T-helper 1 cell treated with Interleukin-12 subunit alpha and Interleukin-12 subunit beta and Interleukin-4 antibody, amounts not matched to agents 30 ng/mL and 1 ng/mL, for 36 hours (primary cell): Measurements from ENCODE around the gene HDAC4. TPM values are rescaled to one million over a fixed set of nuclear protein-coding genes. Genes with fewer than 3 reads are reported as not detected.

Experiments
- intact Hi-C: fragments of 100-400 bp; cut with micrococcal nuclease; formaldehyde crosslinking; loops from one replicate; pipeline ENCODE4 v1.15.1; 2024
- total RNA-seq: library from RNA; stranded (reverse); gene quantifications from 2 replicates; pipeline ENCODE4 v1.2.3, GENCODE V29; 2022

Gene HDAC4
- total RNA-seq, 1 donor from 2014 or later = 82.1 TPM

DNA sequence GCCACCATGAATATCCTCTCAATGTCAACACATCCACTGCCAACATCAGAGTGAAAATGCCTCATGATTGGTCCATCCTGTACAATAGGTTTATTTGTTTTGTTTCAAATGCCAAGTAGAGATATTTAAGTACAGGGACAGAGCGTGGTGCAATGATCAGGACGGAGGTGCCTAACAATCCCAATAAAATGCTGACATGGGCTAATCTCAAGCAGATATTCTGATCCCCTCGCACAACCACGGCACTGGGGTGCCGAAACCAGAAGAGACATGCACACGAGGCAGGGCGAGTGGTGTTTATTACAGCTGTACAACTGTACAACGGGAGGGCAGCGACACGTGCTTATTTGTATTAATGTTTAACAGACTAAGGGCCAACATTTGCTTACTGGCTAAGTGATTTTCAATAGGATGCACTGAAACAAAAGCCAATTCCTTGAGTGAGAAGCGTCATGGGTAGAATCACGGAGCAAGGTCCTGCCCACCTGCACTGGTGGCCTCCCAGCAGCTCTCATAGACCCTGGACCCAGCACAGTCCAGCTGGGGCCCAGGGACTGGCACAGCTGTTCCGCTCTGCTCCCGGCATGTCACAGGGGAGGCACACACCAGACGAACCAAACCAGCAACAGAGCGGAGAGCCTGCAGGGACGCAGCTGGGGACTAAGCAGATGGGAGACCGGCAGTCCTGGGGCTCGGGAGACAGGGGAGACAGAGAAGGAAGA lies 101.4 kb downstream of the HDAC4 start:
- intact Hi-C loops = loop anchor here (5.0 kb wide), 1 partner anchor 42 kb away; no protein-coding TSS in a partner anchor

DNA sequence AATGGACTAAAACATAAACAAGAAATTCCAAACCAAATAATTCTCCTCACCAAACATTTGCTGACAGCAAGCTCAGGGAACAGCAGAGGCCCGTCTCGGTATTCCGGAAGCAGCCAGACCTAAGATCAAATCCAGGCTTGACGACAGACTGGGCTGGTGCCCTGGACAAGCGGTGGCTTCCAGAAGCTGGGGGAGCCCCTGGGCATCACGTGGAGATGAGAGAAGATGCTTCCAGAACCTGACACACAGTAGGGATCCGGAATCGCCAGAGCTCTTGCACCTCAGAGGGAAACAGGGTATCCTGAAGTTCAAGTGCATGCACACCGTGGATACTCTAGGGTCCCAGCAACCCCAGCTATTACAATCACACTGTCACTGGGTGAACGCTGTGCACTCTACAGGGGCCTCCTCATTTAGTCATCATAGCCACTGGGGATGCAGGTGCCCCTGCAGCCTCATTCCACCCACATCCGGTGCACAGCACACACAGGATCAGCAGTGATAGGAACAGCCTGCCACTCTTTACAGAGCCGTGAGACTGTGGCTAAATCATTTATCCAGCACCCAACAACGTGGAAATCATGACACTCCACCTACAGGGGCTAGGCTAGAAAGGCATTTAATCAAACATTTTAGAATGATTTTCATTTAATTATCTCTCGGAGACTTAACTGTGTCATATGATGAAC lies 102.6 kb downstream of the HDAC4 start:
- intact Hi-C loops = loop anchor here (1.0 to 5.0 kb wide), 9 partner anchors 9 to 103 kb away; partner anchors contain the start of gene HDAC4

DNA sequence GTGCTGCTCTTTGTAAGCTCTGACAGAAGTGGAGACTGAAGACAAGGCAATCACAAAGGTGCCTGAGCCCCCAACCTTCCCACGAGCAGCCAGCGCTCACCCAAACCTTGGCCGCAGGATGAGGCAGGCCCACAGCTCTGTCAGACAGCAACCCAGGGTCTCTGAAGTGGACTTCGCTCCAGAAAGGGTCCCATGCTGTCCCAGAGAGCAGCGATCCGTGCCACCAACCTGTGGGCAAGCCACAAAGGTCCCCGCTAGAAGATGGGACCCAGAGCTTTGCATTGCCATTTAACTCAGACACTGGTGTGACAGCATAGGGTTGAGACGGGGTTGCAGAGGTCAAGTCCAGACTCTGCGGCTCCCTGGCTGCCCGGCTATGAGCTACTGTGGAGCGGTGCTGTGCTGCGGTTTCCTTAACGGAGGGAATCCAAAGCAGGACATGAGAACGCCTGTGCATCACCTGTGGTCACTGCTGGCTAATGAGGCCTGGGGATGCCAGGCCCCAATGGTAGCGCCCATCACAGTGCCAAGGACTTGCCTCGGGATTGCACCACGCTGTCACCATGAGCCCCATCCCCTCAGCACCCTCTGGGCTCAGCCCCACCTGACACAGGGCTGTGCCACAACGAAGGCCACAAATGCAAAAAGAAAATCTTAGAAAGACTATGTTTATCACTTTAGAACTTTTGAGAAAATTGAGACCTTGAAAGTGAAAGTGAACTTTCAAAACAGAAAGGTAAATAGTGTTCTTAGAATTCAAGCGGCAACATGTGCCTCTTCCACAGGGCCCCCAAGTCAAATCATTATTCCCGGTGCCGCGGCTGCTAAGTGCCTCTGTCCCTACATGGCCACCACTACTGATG lies 103.4 kb downstream of the HDAC4 start:
- intact Hi-C loops = loop anchor here (1.0 to 5.0 kb wide), 9 partner anchors 8 to 104 kb away; partner anchors contain the start of gene HDAC4

DNA sequence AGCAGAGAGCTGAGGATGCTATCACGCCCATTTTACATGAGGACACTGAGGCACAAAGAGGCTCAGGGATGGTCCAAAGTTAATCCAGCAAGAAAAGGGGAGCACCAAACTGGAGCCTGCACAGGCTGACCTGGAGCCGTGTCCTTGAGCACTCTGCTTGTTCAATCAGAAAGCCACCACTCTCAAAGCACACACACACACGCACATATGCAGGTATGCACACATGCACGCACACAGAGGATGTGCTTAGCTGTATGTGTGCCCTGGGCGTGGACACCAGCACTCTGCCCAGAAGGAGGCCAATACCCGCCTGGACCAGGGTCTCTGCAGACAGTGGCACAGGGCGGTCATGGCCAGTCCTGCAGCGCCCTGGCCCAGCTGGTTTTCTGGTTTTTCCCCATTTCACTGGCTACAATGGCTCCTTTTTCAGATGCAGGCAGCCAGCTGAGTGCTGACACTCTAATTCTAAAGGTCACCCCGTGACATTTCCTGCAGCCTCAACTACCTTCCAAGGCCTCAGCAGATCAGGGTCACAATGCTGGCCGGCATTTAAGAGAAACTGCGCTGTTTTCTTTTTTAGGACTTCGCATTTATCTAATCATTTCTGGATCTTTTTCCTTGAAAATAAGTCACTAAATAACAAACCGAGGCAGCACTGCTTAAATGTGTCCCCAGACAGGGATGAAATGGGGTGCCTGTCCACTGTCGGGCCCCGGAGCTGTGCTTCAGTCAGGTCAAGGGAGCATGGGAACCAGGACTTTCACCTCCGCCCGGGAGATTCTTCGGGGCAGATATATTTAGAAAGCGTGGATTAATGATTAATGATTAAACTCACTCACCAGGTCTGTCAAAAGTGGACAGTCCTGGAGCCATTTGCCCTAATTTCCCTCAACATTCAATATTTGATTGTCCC lies 104.5 kb downstream of the HDAC4 start:
- intact Hi-C loops = loop anchor here (5.0 kb wide), 1 partner anchor 39 kb away; no protein-coding TSS in a partner anchor

- intact Hi-C loops = loop anchor here (5.0 kb wide), 1 partner anchor 38 kb away; no protein-coding TSS in a partner anchor
Observed at GRCh38 chr2:239295377-239296019, 105.3 kb downstream of the HDAC4 start.

DNA sequence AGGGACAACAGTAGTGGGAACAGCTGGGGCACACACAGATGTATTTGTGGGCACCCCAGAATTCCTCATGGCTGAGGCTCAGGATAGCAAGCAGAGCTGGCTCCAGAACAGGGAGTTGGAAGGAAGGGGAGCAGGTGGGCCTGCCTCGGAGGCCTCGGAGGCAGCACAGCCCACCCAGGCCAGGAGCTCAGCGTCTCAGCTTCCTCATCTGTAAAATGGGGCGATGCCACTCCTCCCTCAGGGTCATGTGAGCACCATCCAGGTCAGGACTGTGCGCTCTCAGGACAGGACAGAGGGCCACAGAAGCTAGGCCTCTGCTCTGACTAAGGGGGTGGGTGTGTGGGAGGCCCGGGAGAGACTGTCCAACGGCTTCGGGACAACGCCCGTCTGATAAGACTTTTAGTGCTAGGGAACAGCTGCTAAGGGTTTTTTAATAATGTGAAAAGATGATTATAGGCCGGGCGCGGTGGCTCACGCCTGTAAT lies 106.2 kb downstream of the HDAC4 start:
- intact Hi-C loops = loop anchor here (1.0 to 5.0 kb wide), 2 partner anchors 37 to 87 kb away; no protein-coding TSS in a partner anchor

- intact Hi-C loops = loop anchor here (1.0 kb wide), 1 partner anchor 87 kb away; no protein-coding TSS in a partner anchor
Observed at GRCh38 chr2:239293775-239294430, 106.9 kb downstream of the HDAC4 start.

GRCh38 chr2:239292959-239293774 lies 107.7 kb downstream of the HDAC4 start:
- intact Hi-C loops = no loop called here

GRCh38 chr2:239292531-239292930 lies 108.3 kb downstream of the HDAC4 start:
- intact Hi-C loops = no loop called here

DNA sequence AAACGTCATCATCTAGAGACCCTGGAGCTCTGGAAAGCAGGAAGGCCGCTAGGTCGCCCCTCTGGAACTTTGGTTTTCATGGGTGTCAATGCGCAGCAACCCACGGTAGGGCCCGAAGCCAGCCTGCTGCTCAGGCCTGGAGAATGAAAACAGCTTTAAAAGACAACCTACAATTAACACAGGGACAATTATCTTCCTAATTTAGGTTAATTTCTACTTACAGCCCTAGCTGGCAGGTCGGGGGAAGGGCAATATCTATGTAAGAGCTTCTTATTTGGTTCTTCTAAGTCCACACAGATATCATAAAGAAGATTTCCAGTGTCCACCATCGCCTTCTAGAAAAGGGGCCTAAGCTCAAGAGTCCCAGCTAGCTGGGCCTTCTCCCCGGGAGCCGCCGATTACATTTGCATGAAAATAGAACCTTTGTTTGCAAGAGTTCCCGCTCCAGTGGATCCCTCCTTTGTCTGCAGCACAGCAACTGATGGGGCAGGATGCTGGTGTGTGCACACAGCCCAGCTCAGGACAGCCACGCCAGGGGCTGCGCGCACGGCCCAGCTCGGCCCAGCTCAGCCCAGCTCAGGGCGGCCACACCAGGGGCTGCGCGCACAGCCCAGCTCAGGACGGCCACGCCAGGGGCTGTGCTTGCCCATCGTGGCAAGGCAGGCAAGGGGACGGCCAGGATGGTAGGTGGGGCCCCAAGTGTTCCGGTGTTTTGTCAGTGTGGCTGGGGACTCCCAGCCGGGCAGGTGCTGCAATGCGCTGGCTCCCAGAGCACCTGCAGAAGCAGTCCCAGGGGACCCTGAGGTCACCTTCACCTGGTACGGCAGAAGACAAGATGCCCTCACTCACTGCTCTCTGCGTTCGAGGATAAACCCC lies 109.1 kb downstream of the HDAC4 start:
- intact Hi-C loops = no loop called here

GRCh38 chr2:239290618-239291474 lies 110.0 kb downstream of the HDAC4 start:
- intact Hi-C loops = no loop called here

GRCh38 chr2:239289545-239289944 lies 111.3 kb downstream of the HDAC4 start:
- intact Hi-C loops = loop anchor here (1.0 to 10.0 kb wide), 8 partner anchors 9 to 1275 kb away; partner anchors contain the start of genes DUSP28, HDAC4 and RNPEPL1

DNA sequence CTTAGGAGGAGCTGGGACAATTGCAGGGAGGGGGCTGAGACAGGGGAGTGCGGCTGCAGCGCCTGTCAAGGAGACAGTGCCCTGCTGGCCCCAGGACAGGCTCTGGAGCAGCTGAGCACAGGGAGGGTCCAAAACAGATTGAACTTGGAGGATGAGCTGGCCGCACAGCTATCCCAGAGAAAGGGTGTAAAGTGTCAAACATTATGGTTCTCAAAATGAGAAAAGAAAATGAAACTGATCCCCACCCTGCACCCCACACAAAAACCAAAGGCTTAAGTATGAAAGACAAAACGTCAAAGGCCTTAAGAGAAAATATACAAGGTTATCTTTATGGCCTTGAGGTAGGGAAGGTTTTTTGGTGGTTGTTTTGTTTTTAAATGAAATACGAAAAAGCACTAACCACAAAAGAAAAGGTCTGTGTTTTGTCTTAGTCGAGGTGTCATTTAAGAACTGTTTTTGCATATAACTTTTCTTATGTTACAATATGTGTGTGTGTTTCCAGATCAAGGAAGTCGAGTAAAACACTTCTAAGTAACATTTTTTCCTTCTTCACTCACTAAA lies 111.8 kb downstream of the HDAC4 start:
- intact Hi-C loops = loop anchor here (1.0 to 10.0 kb wide), 8 partner anchors 9 to 1276 kb away; partner anchors contain the start of genes DUSP28, HDAC4 and RNPEPL1

DNA sequence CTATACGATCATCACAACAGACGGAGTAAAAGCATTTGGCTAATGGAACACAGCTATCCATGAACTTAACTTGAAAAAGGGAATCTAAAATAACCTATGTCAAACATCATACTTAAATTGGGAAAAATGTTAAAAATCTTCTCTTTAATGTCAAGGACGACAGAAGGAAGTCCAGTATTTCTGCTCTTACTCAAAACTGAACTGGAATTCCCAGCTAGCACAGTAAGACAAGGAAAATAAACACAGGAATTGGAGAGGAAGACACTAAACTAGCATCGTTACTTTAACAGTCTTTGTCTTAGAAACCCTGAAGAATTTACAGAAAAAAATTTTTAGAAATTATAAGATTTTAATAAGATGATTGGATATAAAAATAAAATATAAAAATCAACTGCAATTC lies 112.6 kb downstream of the HDAC4 start:
- intact Hi-C loops = loop anchor here (10.0 kb wide), 1 partner anchor 1277 kb away; the partner anchor contains the start of genes DUSP28 and RNPEPL1

DNA sequence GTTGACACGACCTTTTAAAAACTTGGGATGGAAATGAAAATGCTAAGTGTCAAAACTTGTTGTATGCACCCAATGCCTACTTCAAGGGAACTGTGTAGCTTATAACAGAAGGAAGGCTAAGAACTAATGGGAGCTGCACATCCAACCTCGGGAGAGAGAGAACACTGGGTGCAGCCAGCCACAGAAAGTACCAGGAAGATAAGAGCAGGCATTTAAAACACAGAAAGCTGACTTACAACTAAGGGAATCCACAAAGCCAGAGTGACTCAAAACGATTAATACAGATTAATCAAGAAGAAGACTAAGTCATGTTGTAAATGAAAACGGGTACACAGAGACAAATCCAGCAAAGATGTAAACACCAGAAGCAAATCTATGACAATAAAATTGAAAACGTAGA lies 113.4 kb downstream of the HDAC4 start:
- intact Hi-C loops = loop anchor here (2.0 to 10.0 kb wide), 2 partner anchors 71 to 1277 kb away; partner anchors contain the start of genes DUSP28 and RNPEPL1
